Measurements from ENCODE around the gene BCO2.
"Not testable (repeated sequence)": the region's sequence is repeated elsewhere in the genome, so short reads cannot be mapped to it uniquely, and the experiment has no call there.

BCO2 gene, protein sequence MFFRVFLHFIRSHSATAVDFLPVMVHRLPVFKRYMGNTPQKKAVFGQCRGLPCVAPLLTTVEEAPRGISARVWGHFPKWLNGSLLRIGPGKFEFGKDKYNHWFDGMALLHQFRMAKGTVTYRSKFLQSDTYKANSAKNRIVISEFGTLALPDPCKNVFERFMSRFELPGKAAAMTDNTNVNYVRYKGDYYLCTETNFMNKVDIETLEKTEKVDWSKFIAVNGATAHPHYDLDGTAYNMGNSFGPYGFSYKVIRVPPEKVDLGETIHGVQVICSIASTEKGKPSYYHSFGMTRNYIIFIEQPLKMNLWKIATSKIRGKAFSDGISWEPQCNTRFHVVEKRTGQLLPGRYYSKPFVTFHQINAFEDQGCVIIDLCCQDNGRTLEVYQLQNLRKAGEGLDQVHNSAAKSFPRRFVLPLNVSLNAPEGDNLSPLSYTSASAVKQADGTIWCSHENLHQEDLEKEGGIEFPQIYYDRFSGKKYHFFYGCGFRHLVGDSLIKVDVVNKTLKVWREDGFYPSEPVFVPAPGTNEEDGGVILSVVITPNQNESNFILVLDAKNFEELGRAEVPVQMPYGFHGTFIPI

DNA sequence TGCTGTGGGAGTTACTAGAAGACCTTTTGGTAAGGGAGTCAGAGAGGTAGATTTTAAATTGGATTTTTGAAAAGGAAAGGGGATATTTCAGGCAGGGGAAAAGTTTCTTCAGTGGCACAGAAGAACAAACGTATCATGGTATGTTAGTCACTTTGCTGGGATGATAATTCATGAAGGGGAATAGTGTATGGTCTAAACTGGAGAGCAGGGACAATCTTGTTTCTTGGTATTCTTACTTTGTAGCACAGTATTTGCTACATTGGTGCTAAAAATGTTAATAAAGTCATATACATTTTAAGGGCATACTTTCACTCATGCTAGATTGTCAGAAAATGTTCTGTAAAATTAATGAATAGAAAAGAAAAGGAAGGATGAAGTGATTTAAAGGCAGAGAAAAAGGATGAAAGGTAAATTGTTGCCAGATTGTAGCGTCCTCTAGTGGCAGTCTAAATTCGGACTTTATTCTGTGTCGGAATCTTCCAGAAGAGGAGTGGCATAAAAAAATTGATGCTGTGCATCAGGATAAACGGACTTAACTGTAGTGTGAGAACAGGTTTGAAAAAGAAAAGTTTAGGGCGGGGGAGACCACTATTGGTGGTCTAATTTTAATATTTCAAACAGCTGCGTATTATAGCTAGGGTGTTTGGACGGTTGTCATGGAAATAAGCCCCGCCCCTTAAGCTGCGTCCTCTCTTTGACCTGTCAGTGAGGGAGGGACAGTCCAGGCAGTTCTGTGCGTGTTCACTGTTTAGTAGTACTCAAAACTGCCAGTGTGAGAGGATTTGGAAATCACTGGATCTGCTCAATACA lies at the start of gene BCO2:
TSS of gene BCO2 (plus strand) at position 724 of the 810 bp plus-strand sequence. CDS start 90 bp downstream, outside the sequence.
- peak; percentile 82 for DNase-seq

DNA sequence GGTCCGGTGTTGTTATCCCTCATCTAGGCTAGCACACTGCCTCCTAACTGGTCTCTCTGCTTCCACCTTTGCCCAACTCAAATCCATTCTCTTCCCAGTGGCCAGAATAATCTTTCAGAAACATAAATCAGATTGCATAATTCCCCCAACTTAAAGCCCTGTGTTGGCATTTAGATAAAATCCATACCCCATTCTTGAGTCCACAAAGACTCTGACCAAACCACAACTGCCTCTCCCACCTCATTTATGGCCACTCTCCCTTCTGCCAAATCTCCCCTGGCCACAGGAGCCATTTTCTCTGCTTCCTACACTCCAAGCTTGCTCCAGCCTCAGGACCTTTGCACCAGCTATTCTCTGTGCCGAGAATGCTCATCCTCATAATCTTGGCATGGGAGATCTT lies 48.3 kb upstream of the BCO2 start:
- DNase-seq = no peak

DNA sequence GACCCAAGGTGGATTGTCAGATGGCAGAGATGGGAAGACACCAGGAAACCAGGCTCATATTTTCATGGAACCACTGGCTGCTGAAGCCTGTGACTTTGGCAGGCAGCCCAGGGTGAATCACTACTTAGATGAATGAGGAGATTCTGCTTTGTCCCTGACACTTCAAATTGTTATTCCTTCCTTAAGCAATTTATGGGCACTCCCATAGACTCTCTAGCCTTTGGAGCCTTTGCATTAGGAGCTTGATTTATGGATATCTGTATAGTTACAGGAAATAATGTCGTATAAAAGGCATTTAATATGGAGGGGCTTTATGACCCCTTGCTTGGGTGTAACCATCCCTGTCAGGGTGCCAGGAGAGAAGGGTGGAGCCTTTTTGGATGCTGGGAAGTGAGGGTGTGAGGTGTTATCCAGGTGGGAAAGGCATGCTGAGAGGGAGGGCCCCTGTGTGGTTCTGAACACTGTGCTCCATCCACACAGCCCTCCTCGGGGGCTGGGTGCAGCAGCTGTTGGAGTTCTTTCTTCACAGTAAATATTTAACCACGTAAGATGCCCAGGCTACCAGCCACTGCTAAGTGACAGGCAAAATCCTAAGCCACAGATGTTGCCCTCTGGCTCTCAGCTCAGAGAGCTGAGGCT lies 46.7 kb upstream of the BCO2 start:
- DNase-seq = no peak

DNA sequence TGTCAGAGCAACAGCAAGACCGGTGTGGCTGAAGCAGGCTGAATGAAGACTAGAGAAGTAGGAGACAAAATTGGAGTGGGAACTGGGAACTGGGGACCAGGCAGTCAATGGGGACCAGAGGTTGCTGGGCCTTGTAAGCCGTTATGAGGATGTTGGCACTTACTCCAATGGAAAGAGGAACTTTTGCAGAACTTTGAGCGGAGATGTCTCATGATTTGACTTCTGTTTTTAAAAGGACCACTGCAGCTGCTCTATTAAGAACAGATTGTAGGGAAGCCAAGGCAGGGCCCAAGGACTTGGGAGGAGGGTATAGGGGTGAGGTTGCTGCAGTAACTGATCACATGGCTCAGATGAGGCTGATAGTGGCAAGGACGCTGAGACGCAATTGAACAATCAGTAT lies 45.7 kb upstream of the BCO2 start:
- DNase-seq = peak; percentile 31

DNA sequence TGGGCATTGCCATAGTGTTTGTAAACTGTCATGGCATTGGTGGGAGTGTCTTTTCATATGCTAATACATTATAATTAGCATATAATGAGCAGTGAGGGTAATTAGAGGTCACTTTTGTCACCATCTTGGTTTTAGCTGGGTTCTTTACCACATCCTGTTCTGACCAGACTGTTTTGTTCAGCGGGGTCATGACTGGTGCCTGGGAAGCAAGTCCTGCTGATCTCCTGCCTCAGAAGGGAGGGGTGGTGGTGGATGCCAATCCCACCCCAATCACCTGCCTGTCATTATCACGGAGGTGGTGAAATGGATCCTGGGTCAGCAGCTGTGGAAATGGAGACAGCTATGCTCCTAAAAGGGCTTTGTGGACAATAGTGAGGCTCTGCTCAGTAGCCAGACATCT lies 42.6 kb upstream of the BCO2 start:
- DNase-seq = no peak

DNA sequence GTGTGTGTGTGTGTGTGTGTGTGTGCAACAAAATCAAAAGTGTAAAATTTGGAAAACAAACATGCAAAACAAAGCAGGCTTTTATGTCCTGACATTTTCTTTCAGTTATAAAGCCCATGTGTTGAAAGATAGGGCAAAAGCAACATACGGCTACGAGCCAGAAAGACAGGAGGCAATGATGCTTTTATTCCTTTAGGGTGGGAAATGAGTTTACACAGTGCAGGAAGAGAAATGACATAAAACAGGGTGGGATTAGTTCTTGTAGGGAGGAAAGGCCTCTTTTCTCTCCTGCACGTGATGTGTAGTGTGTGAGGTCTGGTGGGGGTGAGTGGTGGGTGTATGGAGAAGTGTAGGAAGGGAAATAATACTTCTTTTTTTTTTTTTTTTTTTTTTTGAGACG lies 40.8 kb upstream of the BCO2 start:
- DNase-seq = no peak

DNA sequence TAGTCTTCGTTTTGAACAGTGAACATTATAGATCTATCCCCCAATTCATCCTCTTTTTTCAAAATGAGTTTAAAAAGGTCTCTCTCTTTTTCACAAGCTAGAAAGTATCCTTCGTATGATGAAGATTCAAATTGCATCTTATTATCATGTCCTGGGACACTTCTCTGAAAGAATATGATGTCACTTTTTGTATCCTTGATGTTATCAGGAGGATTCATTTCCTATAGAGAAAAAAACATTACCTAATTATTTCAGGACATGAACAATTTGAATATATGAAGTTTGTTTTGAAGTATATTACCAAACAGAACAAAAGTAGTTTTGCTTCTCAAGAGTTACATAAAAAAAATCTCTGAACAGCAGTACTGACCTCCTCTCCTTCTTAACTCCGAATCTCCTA lies 31.7 kb upstream of the BCO2 start:
- no peak for DNase-seq

DNA sequence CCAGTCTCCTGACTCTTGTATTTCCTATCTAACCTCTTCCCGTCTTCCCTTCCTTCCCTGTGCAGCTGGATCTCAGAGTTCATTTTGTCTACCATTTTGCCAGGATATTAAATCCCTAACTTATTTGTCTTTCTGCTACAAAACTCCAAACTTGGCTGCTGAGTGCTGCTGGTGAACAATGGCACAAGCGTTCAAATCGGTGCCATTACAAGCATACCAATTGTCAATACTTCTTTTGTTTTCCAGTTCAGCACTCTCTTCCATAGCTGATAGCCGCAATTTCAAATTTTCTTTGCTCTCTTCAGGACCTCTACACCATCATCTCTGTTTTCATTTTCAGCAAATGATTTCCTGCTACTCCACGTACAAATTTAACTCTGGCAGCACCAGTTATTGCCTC lies 24.8 kb upstream of the BCO2 start:
- no peak for DNase-seq

DNA sequence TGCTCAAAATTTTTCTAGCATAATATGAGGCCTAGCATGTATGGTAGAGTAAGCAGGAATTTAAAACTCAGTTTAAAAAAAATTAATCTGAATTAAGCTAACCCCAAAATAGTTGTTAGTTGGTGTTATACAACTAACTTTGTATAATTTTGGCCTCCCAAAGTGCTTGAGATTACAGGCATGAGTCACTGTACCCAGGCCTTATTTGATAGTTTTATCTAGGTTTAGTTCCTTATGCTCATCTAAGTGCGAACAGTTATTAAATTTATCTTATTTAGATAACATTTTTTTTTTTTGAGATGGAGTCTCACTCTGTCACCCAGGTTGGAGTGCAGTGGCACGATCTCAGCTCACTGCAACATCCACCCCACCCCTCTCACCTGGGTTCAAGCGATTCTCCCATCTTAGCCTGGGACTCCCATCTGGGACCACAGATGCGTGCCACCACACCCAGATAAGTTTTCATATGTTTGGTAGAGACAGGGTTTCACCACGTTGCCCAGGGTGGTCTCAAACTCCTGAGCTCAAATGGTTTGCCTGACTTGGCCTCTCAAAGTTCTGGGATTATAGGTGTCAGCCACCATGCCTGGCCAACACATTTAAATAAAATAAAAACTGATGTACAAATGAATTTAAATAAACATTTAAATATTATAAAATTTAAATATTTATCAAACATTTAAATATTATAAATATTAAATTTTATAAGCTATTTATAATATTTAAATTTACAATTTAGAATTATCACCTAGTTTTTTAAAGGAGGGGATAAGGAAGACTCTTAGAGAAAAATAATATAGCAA lies 19.0 kb upstream of the BCO2 start:
- DNase-seq = no peak

DNA sequence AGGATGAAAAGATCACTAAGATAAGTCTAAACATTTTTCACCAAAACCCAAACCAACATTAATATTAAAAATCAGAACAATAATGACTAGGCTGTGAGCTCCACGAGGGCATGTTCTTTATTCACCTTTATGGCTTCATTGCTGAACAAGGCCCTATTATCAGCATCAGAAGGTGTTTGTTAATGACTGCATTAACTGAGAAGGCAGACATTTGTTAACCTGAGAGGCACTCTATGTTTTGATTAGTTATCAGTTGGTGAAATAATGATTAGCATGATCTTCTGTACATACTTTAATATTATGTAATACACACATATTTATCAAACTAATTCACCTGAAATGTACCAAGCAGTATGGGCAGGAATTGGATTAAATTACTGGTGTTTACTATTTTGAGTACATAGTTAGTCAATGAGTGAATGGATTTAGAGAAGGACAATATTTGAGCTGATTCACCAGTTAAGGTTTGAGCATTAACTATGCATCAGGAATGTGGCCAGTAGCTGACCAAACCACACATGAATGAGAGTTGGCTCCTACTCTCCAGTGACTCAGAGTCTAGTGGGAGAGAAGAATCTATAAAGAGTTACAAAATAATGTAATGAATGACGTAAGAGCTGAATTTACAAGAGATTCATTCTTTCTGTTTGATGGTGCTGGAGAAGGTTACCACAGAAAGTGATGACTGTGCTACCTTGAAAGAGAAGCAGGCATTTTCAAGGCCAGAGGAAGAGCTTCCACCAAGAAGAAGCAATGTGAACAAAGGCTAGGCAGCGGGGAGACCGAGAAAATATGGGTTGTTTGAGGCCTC lies 18.2 kb upstream of the BCO2 start:
- DNase-seq = peak; percentile 26

DNA sequence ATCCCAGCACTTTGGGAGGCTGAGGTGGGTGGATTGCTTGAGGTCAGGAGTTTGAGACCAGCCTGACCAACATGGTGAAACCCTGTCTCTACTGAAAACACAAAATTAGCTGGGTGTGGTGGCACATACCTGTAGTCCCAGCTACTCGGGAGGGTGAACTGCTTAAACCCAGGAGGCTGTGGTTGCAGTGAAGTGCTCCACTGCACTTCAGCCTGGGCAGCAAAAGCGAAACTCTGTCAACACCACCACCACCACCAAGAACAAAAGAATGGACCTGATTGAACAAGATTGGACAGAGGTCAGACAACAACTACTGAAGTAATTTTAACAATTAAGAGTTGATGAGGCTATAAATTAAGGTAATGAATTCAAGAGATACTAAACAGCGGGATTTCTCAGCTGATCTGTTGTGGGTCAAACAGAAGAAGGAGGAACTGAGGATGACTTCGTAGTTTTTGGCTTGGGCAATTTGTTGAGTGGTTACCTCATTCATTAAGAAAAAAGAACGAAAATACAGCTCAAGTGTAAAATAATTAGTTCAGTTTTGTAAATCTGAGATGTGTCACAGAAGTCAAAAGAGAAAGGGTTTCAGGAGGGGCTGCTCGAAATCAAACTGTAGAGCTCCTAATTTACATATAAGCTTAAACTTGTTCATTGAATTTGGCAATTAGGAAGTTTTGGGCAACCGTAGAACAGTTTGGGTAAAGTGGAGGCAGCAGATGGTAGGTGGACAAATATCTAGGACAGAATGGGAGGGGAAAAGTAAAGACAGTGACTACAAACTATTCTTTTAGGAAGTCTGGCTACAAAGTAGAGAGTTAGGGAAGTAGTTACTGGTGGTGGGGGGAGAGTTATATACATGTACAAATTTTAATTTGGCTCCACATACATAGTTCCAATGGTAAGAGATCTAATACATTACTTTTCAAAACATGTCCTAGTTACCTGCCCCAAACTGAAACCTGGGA lies 15.9 kb upstream of the BCO2 start:
- DNase-seq = no peak

DNA sequence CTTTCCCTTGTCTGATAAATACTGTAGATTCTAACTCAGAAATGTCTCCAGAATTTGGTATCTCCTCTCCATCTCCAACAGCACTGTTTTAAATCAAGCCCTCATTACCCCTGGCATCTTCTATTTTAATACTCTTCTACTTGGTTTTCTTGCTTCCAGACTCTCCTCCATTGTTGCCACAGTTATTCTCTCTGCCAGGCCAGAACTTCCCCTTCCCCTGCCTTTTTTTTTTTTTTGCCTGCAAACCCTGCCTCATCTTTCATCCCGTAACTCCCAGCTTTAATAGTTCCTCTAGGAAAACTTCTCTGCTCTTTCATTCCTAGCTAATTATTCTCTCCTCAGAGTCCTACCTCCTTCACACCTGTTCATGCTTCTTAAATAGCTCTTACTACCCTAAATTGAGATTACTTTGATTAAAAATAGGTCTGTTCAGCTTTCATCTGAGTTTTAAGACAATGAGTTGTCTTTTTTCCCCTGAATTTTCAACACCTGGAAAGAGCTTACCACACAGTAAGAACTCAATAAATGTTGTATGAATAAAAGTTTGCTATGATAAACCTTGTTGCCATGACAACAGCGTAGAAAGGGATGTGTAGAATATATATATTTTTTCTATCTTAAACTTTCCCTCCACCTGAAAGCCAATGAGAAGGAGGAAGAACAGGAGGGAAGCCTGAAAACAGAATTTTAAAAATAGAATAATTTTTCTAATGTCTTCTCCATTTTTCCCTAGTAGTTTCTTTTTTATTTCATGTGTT lies 15.0 kb upstream of the BCO2 start:
- DNase-seq = no peak

DNA sequence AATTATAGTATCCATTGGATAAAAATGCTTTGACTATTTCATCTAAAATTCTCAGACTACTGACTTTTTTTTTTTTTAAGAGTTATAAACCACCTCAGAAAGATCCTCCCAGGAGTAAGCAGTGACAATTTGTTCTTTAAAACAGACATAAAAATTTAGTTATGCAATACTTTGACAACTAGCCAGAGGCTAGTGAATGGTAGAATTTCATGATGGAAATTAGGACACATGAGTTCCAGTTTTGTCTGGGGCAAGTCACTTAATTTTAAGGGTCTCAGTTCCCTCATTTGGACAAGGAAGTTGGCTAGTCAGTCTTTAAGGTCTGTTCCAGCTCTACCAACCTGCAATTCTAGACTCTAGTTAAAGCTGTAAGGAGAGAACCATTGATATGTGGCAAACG lies 14.3 kb upstream of the BCO2 start:
- DNase-seq = no peak

DNA sequence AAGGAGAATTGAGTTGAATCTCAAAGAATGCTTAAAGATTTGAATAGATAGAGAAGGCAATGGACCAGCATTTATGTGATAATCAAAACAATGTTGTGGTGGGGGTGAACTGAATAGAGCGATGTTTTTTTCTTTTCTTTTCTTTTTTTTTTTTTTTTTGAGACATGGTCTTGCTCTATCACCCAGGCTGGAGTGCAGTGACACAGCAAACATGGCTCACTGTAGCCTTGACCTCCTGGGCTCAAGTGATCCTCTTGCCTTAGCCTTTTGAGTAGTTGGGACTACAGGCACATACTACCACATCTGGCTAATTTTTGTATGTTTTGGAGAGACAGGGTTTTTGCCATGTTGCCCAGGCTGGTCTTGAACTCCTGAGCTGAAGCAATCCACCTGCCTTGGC lies 13.1 kb upstream of the BCO2 start:
- DNase-seq = not testable (repeated sequence)

DNA sequence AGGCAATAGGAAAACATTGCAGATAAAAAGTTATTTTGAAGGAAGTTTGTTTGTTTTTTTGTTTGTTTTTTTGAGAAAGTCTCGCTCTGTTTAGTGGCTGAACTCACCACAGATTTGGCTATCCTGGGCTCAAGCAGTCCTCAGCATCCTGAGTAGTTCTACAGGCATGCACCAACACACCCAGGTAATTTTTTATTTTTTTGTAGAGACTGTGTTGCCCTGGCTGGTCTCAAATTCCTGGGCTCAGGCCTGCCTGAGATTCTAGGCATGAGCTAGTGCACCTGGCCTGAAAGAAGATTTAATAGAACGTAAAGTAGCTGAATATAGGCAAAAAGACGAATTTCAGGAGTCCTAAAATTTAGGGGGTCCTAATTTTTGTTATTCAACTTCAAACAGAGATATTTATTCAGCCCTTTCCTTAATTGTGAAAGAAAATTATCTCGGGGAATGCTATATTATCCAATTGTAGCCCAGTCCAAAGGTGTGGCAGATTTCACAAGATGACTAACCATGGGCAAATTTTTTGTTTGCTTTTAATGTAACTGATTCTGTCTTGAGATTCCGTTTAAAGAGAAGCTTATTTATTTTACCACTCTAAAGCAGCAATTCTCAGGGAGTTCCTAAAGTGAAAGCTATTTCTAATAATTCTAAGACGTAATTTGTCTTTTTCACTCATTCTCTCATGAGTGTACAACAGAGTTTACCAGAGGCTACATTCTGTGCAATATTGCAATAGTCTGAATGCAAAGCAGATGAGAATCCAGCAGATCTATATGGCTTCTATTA lies 12.4 kb upstream of the BCO2 start:
- no peak for DNase-seq

DNA sequence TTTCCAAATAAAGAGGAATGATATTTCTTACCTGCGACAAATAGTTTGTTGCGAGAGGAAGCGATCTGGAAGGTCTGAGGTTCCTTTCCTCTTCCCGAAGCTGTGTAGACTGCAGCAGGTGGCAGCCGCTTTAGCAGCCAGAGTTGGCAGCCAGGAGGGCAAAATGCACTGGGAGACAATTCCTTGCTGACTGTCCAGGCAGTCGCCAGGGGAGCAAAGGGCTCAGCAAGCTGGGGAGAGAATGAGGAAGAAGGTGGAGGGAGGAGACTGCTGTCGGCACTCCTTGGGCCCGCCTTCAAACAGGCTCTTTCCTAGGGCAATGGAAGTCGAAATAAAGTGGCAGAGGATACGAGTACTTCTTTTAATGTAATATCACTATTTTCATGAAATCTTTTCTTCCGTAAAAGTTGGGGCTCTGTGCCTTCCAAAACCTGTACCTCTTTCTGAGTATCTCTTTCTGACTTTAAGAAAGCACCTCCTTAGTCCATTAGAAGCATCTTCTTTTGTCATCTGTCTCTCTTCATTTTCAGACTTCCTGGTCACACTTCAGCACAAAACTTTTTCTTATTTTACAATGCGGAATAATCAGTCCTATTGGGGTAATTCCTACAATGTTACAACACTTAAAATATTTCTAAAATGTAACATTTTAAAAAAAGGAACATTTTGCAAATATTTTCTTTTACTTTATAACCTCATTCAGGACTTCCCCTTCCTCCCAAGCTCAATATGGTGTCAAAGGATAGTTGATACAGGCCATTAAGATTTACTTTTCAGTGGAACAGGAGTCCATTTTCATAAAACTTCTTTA lies 11.2 kb upstream of the BCO2 start, which contains the start of gene IL18:
TSS of gene IL18 (minus strand) at position 220 of the 811 bp plus-strand sequence. CDS start 9,041 bp downstream, outside the sequence.
- peak; percentile 32 for DNase-seq

DNA sequence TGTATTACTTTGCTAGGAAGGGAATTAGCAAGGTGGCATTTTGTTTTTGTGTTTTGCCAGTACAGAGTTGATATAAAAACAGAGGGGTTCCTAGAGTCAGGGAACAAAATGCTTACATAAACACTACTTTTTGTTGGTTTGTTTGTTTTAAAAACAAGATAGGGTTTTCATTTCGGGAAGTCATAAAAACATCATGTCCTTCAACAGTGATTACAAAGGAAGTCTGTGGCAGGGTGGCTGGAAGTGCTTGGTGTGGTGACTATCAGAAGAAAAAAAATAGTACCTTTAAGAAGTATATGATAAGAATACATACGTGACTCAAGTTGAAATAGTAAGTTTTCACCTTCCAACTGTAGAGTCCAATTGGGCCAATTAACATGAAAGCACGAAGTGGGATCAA lies 10.3 kb upstream of the BCO2 start:
- DNase-seq = no peak

DNA sequence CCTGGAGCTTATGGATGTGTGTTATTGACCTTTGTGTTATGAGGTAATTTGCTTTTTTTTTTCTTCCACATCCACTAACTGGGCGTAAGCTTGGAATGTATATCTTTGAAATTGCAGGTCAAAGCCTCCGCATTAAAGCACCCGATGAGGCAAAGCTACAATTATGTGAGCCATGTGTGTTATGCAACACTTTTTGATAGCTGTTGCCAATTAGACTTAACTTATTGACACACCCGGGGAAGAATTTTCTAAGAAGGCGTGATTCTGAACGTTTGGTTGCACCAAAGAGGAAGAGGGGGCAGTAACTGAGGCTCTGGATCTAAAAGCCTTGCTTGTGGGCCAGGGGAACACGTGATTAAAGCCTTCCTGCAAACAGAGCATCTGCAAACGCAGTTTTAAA lies 8.8 kb upstream of the BCO2 start:
- DNase-seq = no peak
